CD4-positive, alpha-beta T cell treated with Interferon alpha-2 for 1 hour (primary cell): Measurements from ENCODE around the gene ATP12A.

ENCODE experiments used
- DNase-seq, 2 donors: peaks; one replicate each; pipeline ENCODE4 v3.0.0-alpha.2; 2020 to 2022

Gene ATP12A

GRCh38 chr13:24738366-24738847 is 58.2 kb downstream of the ATP12A start:
- no peak for DNase-seq

- no peak for DNase-seq
Observed at GRCh38 chr13:24740014-24740890, 60.0 kb downstream of the ATP12A start.

- DNase-seq = no peak
Observed at GRCh38 chr13:24741016-24741662, 60.9 kb downstream of the ATP12A start.

GRCh38 chr13:24741791-24742190 is 61.6 kb downstream of the ATP12A start:
- DNase-seq = no peak

DNA sequence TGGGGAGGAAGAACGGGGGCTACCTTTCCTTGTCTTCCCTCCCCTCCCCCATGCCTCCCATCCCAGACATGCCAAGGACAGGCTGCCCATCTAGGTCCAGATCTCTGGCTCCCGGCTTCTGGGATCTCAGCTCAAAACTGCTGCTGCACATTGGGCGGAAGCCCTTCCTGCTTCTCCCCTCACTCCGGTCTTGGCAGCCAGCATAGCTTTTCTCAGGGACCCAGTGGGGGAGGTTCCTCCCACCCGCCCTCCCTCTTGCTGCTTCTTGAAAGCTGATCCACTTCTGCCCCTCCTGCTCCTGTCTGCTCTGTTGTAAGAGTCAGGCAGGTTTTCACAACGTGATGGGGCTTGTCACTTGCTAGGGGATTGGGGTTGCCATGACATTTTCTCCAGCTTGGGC is 62.1 kb downstream of the ATP12A start:
- DNase-seq = no peak

DNA sequence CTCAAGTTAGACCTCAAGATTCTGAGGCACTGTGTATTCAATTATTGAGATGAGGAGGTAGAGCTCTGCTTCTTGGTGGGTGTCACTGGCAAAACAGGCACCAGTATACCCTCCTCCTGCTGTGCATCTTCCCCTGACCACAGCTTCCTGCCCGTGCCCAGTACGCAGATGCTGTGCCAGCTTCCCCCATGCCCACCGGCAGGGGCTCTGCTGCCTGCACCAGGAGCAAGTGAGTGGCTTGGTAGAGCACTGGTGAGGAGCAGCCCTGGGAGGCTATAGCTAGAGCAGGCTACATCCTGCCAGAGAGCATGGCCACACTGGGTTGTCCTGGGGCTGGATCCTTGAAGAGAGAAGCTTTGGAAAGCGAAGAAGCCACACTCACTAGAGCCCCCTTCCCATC is 62.8 kb downstream of the ATP12A start:
- no peak for DNase-seq

DNA sequence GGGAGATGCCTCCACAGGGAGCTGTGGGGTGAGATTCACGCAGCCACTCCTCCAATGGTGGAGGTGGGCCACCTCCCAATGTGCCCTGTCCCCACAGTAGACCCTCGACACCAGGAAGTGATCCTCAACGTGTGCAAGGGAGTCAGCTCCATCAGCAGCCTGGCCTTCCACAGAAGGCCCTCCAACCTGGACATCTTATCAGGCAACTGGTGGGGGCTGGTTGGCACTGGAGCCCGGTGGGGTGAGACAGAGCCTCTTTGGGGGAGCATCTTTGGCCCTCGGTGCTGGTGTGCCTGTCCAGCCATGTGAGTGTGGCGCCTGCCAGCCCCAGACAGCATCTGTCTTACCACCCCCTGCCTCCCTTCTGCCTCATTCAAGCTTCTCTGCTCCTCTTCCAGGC is 64.0 kb downstream of the ATP12A start:
- DNase-seq = no peak

DNA sequence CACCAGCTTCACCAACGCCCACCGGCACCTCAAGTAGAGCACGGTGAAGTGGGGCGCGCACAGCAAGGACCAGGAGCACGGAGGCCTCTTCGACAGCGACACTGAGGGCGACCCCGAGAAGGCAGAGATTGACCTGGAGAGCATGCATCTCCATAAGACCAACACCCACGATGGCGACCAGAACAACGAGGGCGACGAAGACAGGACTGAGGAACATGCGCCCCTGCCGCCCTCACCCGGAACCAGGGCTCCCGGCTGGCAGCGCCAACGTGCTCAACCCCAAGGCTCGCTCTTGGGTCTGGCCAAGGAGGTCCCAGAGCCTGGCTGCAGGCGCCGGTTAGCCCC is 65.3 kb downstream of the ATP12A start:
- DNase-seq = no peak

GRCh38 chr13:24745861-24746617 is 65.8 kb downstream of the ATP12A start:
- no peak for DNase-seq

DNA sequence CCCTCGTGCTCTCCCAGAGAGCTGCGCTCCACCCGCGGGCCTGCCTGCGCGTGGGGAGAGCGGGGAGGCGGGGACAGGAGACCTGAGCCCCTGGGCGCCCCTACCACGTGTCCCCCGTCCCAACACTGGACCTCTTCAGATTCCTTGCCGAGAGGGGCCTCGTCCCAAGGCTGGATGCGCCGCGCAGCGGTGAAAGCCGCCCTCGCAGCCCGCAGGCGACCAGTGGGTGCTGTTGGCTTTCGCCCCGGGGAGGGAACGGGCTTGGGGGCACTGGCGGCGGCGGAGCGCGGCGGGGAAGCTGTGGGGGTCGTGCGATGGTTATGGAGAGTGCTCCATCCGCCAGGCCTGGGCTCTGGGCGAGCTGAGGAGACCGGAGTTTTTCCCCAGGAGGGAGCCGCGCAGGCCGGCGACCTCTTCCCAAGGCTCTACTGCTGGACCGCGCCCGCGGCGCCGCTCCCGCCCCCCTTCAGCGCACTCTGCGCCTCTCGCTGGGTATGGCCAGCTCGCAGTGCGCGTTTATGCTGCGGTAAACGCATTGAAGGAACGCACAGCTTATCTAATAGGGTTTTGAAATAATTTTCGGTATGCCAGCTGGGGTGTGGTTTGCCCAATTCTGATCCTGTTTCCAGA is 66.5 kb downstream of the ATP12A start:
- DNase-seq = no peak

DNA sequence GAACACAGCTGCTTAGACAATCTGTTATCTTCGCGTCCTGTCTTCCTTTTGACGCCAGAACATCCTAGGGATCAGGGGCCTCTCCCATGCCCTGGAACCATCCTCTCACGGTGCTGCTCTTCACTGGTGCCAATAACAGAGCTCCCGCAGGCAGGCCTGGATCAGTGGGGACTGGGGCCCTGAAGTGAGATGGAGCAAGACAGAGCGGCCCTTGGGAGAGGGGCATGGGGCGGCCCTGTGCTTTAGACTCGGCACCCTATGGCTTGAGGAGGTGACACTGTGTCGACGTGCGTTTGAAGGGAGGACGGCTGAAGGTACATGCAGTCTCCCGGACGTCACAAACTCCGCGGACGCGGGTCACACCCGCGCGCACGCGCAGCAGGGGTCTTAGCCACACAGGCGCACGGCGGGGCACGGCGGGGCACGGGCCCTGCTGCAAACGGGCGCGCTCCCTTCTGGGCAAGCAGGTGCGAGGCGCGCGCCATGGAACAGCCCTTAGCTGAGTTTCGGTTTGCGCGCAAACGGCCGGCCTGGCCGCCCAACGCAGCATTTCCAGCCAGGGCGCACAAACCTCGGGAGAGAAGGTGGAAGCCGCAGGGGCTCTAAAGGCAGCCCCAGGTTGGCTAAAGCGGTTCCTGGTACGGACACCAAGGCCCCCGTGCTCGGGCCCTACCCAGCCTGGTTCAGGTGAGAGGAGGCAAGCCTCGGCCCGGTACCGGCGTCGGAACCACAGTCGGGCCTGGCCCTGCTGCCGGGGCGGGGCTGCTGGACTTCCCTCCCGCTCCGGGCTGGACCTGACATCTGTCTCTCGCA is 67.2 kb downstream of the ATP12A start:
- no peak for DNase-seq

- no peak for DNase-seq
Observed at GRCh38 chr13:24748061-24748400, 67.8 kb downstream of the ATP12A start.

DNA sequence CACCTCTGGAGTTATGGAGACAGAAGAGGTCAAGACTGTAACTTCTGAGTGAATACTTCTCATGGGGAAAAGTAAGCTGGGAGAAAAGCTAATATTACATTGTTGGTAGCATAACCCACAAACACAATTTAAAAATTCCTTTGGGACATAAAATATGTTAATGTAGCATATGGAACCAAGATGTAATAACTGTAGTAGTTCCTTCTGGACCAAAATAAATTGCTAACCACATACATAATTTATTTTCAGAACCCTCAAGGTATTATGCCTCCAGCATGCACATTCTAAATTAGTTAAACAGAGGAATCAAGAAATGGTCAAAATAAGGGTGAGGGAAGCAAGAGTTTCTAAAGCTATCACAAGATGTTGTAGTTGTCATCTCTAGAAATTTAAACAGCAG is 79.0 kb downstream of the ATP12A start:
- no peak for DNase-seq
